GM12872 (cell line): ENCODE results near the gene ASAP2.

Experiments
- CTCF ChIP-seq: IDR thresholded peaks from 3 replicates; pipeline ENCODE4 v1.5.1; 2011; ENCODE audit warnings: low read depth, mild to moderate bottlenecking, low read length, moderate library complexity; ENCODE audit not compliant: insufficient read depth

The ASAP2 gene

GRCh38 chr2:9199716-9200632, 6.6 kb upstream of the ASAP2 start:
- TF ChIP-seq CTCF = no peak

GRCh38 chr2:9200633-9201015, 6.0 kb upstream of the ASAP2 start:
- no peak for TF ChIP-seq CTCF

GRCh38 chr2:9201185-9201891, 5.3 kb upstream of the ASAP2 start:
- no peak for TF ChIP-seq CTCF

- TF ChIP-seq CTCF = no peak
These were observed 3.6 kb upstream of the ASAP2 start for GRCh38 chr2:9203006-9203405.

GRCh38 chr2:9203876-9204275, 2.7 kb upstream of the ASAP2 start:
- no peak for TF ChIP-seq CTCF

GRCh38 chr2:9204939-9205338, 1.7 kb upstream of the ASAP2 start:
- TF ChIP-seq CTCF = no peak

- TF ChIP-seq CTCF = no peak
These were observed 1.1 kb upstream of the ASAP2 start for GRCh38 chr2:9205486-9205885.
